HG02938 (cell line): ENCODE data around the gene SRSF4.
"Not testable (repeated sequence)": the region's sequence is repeated elsewhere in the genome, so short reads cannot be mapped to it uniquely, and the experiment has no call there.

Experiments used
- ATAC-seq: cut with Tn5 transposase; IDR thresholded peaks from one replicate; pipeline ENCODE4 v1.9.1; 2021; ENCODE audit warnings: mild to moderate bottlenecking, moderate library complexity; ENCODE audit not compliant: unreplicated experiment

Gene SRSF4

GRCh38 chr1:29181413-29182225 is at the start of gene SRSF4:
TSS of gene SRSF4 (minus strand) at chr1:29181900. CDS start at chr1:29181752, 148 bp downstream.
- ATAC-seq = peak; percentile 82

- peak; percentile 93 for ATAC-seq
Measured at GRCh38 chr1:29230553-29231378, 49.1 kb upstream of the SRSF4 start, which contains the start of gene MECR. TSS of gene MECR (minus strand) at chr1:29230934. CDS start at chr1:29230906, 28 bp downstream.

GRCh38 chr1:29230204-29230552 is 48.5 kb upstream of the SRSF4 start:
- no peak for ATAC-seq

- ATAC-seq = no peak
Measured at GRCh38 chr1:29227511-29227910, 45.8 kb upstream of the SRSF4 start.

- ATAC-seq = no peak
Measured at GRCh38 chr1:29225361-29225760, 43.7 kb upstream of the SRSF4 start.

- no peak for ATAC-seq
Measured at GRCh38 chr1:29224356-29224837, 42.7 kb upstream of the SRSF4 start.

- no peak for ATAC-seq
Measured at GRCh38 chr1:29223521-29223920, 41.8 kb upstream of the SRSF4 start.

GRCh38 chr1:29222686-29223085 is 41.0 kb upstream of the SRSF4 start:
- ATAC-seq = no peak

GRCh38 chr1:29222260-29222659 is 40.6 kb upstream of the SRSF4 start:
- not testable (repeated sequence) for ATAC-seq

GRCh38 chr1:29221296-29221695 is 39.6 kb upstream of the SRSF4 start:
- ATAC-seq = no peak

- ATAC-seq = no peak
Measured at GRCh38 chr1:29218223-29218622, 36.5 kb upstream of the SRSF4 start.

GRCh38 chr1:29217633-29218032 is 35.9 kb upstream of the SRSF4 start:
- no peak for ATAC-seq

- no peak for ATAC-seq
Measured at GRCh38 chr1:29213055-29213454, 31.4 kb upstream of the SRSF4 start.

- no peak for ATAC-seq
Measured at GRCh38 chr1:29211086-29212030, 29.7 kb upstream of the SRSF4 start.

GRCh38 chr1:29210278-29211085 is 28.8 kb upstream of the SRSF4 start:
- ATAC-seq = no peak

- no peak for ATAC-seq
Measured at GRCh38 chr1:29209173-29209572, 27.5 kb upstream of the SRSF4 start.

- no peak for ATAC-seq
Measured at GRCh38 chr1:29208442-29208841, 26.7 kb upstream of the SRSF4 start.

GRCh38 chr1:29202584-29203340 is 21.1 kb upstream of the SRSF4 start:
- ATAC-seq = no peak

- ATAC-seq = no peak
Measured at GRCh38 chr1:29202053-29202452, 20.4 kb upstream of the SRSF4 start.
